ENCODE measurements around the gene TMC1.

GRCh38 chr9:72597601-72598000 lies 76.2 kb downstream of the TMC1 start:
- no peak for TF ChIP-seq CTCF (conservative IDR thresholded peaks at IDR 0.05; ENCODE audit: low read length)
- TF ChIP-seq EZH2phosphoT487 (IDR thresholded peaks at IDR 0.05; ENCODE audit: borderline replicate concordance): no peak
